HEK293T (cell line): Measurements from ENCODE around the gene GEMIN7.

Experiments used
- ARNT ChIP-seq: fragments of 450-650 bp; IDR thresholded peaks from 2 replicates; pipeline ENCODE4 v1.6.1; 2017; ENCODE audit warnings: mild to moderate bottlenecking
- CTBP1 ChIP-seq: fragments of 450-650 bp; IDR thresholded peaks from 2 replicates; pipeline ENCODE4 v1.6.1; 2016; ENCODE audit warnings: borderline replicate concordance
- ELF4 ChIP-seq: fragments of 450-650 bp; IDR thresholded peaks from 2 replicates; pipeline ENCODE4 v1.6.1; 2017; ENCODE audit warnings: antibody characterized with exemption
- FOXA1 ChIP-seq: fragments of 450-650 bp; IDR thresholded peaks from 2 replicates; pipeline ENCODE4 v1.6.1; 2016; ENCODE audit warnings: mild to moderate bottlenecking
- FOXK2 ChIP-seq: fragments of 450-650 bp; IDR thresholded peaks from 2 replicates; pipeline ENCODE4 v1.6.1; 2016; ENCODE audit warnings: mild to moderate bottlenecking
- FOXM1 ChIP-seq: fragments of 450-650 bp; IDR thresholded peaks from 2 replicates; pipeline ENCODE4 v1.6.1; 2017; ENCODE audit warnings: mild to moderate bottlenecking, borderline replicate concordance
- HDGF ChIP-seq: fragments of 450-650 bp; IDR thresholded peaks from 2 replicates; pipeline ENCODE4 v1.6.1; 2017; ENCODE audit warnings: antibody characterized with exemption, borderline replicate concordance
- LEF1 ChIP-seq: fragments of 450-650 bp; IDR thresholded peaks from 2 replicates; pipeline ENCODE4 v1.6.1; 2017; ENCODE audit warnings: mild to moderate bottlenecking, borderline replicate concordance
- NFRKB ChIP-seq: fragments of 450-650 bp; IDR thresholded peaks from 2 replicates; pipeline ENCODE4 v1.6.1; 2016; ENCODE audit warnings: mild to moderate bottlenecking, moderate library complexity
- SP1 ChIP-seq: fragments of 450-650 bp; IDR thresholded peaks from 2 replicates; pipeline ENCODE4 v1.6.1; 2017
- SUZ12 ChIP-seq: fragments of 450-650 bp; IDR thresholded peaks from 2 replicates; pipeline ENCODE4 v1.6.1; 2016; ENCODE audit warnings: mild to moderate bottlenecking
- TARDBP ChIP-seq: fragments of 450-650 bp; IDR thresholded peaks from 2 replicates; pipeline ENCODE4 v1.6.1; 2016

- TF ChIP-seq ARNT (no peak), SUZ12 (no peak), ELF4 (no peak), LEF1 (no peak), FOXA1 (no peak), SP1 (no peak), HDGF (no peak), NFRKB (no peak), FOXM1 (no peak), FOXK2 (no peak), TARDBP (no peak), CTBP1 (no peak)
These were observed 18.4 kb downstream of the GEMIN7 start for GRCh38 chr19:45097450-45097775.
